Endothelial cell of umbilical vein (primary cell): Measurements from ENCODE around the gene RRM1. TPM values are rescaled to one million over a fixed set of nuclear protein-coding genes. Genes with fewer than 3 reads are reported as not detected.

Source experiments
- BruUV-seq: library from RNA; stranded (reverse); fragments of 400-500 nt; replicated peaks from 2 replicates; lab custom pipeline; 2021; lab: Mats Ljungman, UMichigan
- CTCF ChIA-PET: fragments of 300-600, 350-600 bp; sonication (Branson Sonifier 250); formaldehyde crosslinking; loops from one replicate; lab custom pipeline; 2021; ENCODE audit warnings: antibody characterized with exemption, inconsistent platforms; lab: Charles Lee
- POLR2A ChIA-PET: fragments of 300-600, 350-600 bp; sonication (Branson Sonifier 250); formaldehyde crosslinking; loops from one replicate; lab custom pipeline; 2021; ENCODE audit warnings: antibody characterized with exemption, inconsistent platforms; lab: Charles Lee
- DNase-seq: peaks from one replicate; pipeline ENCODE4 v3.0.0-alpha.2; 2011; ENCODE audit warnings: low read depth, low spot score
- FAIRE-seq: peaks from 2 replicates; lab custom pipeline; 2011; peaks lifted over from hg19 to GRCh38; lab: Jason Lieb, UNC
- H2AFZ ChIP-seq: 2 replicates; pipeline ENCODE4 v1.6.0; 2012; ENCODE audit warnings: low read depth, low read length, control low read depth, inconsistent platforms
- H3K27ac ChIP-seq: 2 replicates; pipeline ENCODE4 v1.5.1; 2011; ENCODE audit warnings: low read depth, mild to moderate bottlenecking, control low read depth, low read length, moderate library complexity; ENCODE audit not compliant: insufficient read depth
- H3K27me3 ChIP-seq, 2 experiments: 2 replicates each; pipeline versions ENCODE4 v1.6.0 to v1.6.1; 2011; ENCODE audit warnings: low read length in 2 of 2, mixed read lengths in 1 of 2; ENCODE audit not compliant: control insufficient read depth in 2 of 2, insufficient read depth in 2 of 2
- H3K36me3 ChIP-seq, 2 experiments: 2 replicates in 1 of 2; 3 replicates in 1 of 2; pipeline ENCODE4 v1.5.1; 2011; ENCODE audit warnings: low read length in 2 of 2, mild to moderate bottlenecking in 1 of 2, moderate library complexity in 1 of 2; ENCODE audit not compliant: control insufficient read depth in 2 of 2, insufficient read depth in 2 of 2; ENCODE audit errors: extremely low read depth in 1 of 2
- H3K4me1 ChIP-seq: 3 replicates; pipeline ENCODE4 v1.5.1; 2011; ENCODE audit warnings: mild to moderate bottlenecking, low read length; ENCODE audit not compliant: control insufficient read depth, insufficient read depth; ENCODE audit errors: extremely low read depth
- H3K4me2 ChIP-seq: 2 replicates; pipeline ENCODE4 v1.6.1; 2011; ENCODE audit warnings: low read length, control low read depth, mixed read lengths; ENCODE audit not compliant: insufficient read depth
- H3K4me3 ChIP-seq, 3 experiments: fragments of 200-600 bp in 1 of 3; sonication (generic), shearing (Covaris generic) in 1 of 3; replicated peaks in 1 of 3; 2 replicates each; pipeline ENCODE4 v1.5.1; 2011 to 2016; ENCODE audit warnings: control low read depth in 3 of 3, low read length in 3 of 3, mild to moderate bottlenecking in 2 of 3, inconsistent platforms in 1 of 3, low read depth in 1 of 3, moderate library complexity in 1 of 3; ENCODE audit not compliant: insufficient read depth in 1 of 3
- H3K79me2 ChIP-seq: 2 replicates; pipeline ENCODE4 v1.6.0; 2012; ENCODE audit warnings: low read length, inconsistent platforms; ENCODE audit not compliant: control insufficient read depth, insufficient read depth
- H3K9ac ChIP-seq: replicated peaks from 2 replicates; pipeline ENCODE3; 2011; ENCODE audit warnings: low read length, control low read depth; ENCODE audit not compliant: insufficient read depth; ENCODE audit errors: extremely low read depth
- H3K9me1 ChIP-seq: replicated peaks from 3 replicates; pipeline ENCODE4 v1.6.0; 2011; ENCODE audit warnings: mild to moderate bottlenecking, low read length; ENCODE audit not compliant: control insufficient read depth, insufficient read depth; ENCODE audit errors: extremely low read depth
- H3K9me3 ChIP-seq: replicated peaks from 2 replicates; pipeline ENCODE4 v1.5.1; 2012; ENCODE audit warnings: low read length, inconsistent platforms; ENCODE audit not compliant: control insufficient read depth, insufficient read depth
- H4K20me1 ChIP-seq: replicated peaks from 2 replicates; pipeline ENCODE3; 2011; ENCODE audit warnings: mild to moderate bottlenecking, low read length; ENCODE audit not compliant: control insufficient read depth, insufficient read depth; ENCODE audit errors: extremely low read depth
- EZH2 ChIP-seq: IDR thresholded peaks from 2 replicates; pipeline ENCODE4 v1.6.1; 2012; ENCODE audit warnings: borderline replicate concordance, low read depth, mild to moderate bottlenecking, moderate library complexity, low read length, inconsistent platforms; ENCODE audit not compliant: severe bottlenecking
- FOS ChIP-seq: IDR thresholded peaks from 2 replicates; pipeline ENCODE4 v1.6.1; 2011; ENCODE audit warnings: mild to moderate bottlenecking, low read length, moderate library complexity, borderline replicate concordance; ENCODE audit not compliant: insufficient read depth
- GATA2 ChIP-seq: IDR thresholded peaks from 2 replicates; pipeline ENCODE4 v1.7.0; 2011; ENCODE audit warnings: low read depth, mild to moderate bottlenecking, moderate library complexity, mixed read lengths, low read length; ENCODE audit not compliant: insufficient read length, insufficient read depth
- JUN ChIP-seq: IDR thresholded peaks from 2 replicates; pipeline ENCODE4 v1.6.1; 2011; ENCODE audit warnings: borderline replicate concordance, low read depth; ENCODE audit not compliant: insufficient read length, insufficient read depth
- MAX ChIP-seq: IDR thresholded peaks from 2 replicates; pipeline ENCODE4 v1.6.1; 2011; ENCODE audit not compliant: insufficient read depth, insufficient read length
- MYC ChIP-seq: IDR thresholded peaks from one replicate; pipeline ENCODE4 v1.6.1; 2011; ENCODE audit warnings: mild to moderate bottlenecking, low read depth, low read length
- POLR2A ChIP-seq: IDR thresholded peaks from 2 replicates; pipeline ENCODE4 v1.6.1; 2012; ENCODE audit warnings: low read depth, mild to moderate bottlenecking, control low read depth, low read length
- POLR2AphosphoS5 ChIP-seq: IDR thresholded peaks from 2 replicates; pipeline ENCODE4 v1.6.1; 2012; ENCODE audit warnings: low read depth, mild to moderate bottlenecking, control low read depth, low read length, moderate library complexity; ENCODE audit not compliant: insufficient read depth
- dilution Hi-C: fragments of 300-500 bp; cut with MboI; formaldehyde crosslinking; loops from one replicate; pipeline ENCODE4 v1.15.0; 2019; ENCODE audit warnings: low sequenced_read_pairs; ENCODE audit not compliant: extremely low pct_ligation_motif_present
- intact Hi-C: fragments of 100-400 bp; cut with micrococcal nuclease; formaldehyde crosslinking; loops from one replicate; pipeline ENCODE4 v1.10.0; 2022
- polyA plus RNA-seq, 4 experiments: library from polyadenylated mRNA; depleted of rRNA in 3 of 4; stranded (reverse) in 3 of 4; unstranded in 1 of 4; fragments of >200 nt; gene quantifications; 2 replicates each; pipeline versions ENCODE4 v1.2.1 to v1.2.3, GENCODE V29; 2011 to 2012; ENCODE audit warnings: missing spikeins in 1 of 4
- total RNA-seq: library from RNA; stranded (reverse); gene quantifications from 2 replicates; pipeline ENCODE4 v1.2.3, GENCODE V29; 2021
- TF ChIP-seq, protein P1 (sequence below), 2 donors: IDR thresholded peaks; 1 replicate in 1 of 2; 2 replicates in 1 of 2; pipeline ENCODE4 v1.5.1; 2011; ENCODE audit warnings: low read length in 2 of 2, mild to moderate bottlenecking in 2 of 2, moderate library complexity in 2 of 2, control low read depth in 1 of 2, inconsistent platforms in 1 of 2, low read depth in 1 of 2; ENCODE audit not compliant: insufficient read depth in 1 of 2; ENCODE audit errors: extremely low read depth in 1 of 2

Gene RRM1
- total and polyA plus RNA-seq, 2 donors (not counting 3 experiments of a cell fraction or from before 2014, with no cell fraction given): 55.3 to 112 TPM

DNA sequence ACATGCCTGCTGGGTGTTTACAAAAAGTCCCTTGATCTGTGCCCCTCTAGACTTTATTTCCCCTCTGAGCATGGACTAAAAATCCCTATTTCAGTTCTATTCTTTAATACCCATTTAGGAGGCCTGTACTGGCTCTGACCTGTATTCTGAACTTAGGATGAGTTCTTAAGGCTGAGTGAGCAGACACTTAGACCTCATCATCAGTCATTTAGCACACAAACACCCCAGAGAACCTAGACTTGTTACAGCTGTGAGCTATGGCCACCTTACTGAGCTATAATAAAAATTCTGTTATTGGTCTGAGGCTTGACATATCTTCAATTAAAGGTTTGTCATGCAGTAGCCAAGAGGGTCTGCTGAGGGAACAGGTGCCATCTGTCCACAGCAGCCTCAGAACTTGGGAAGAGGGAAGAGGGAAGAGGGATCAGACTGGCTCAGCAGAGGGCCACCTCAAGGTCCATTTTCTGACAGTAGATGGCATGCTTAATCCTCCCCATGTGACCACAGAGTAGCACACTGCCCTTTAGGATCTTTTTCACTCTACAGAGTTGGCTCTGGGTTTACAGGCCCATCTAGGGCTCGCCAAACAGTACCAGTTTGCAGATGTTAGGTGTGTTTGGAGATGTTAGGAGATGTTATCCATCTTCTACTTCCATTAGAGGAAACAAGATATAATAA is 30.2 kb upstream of the RRM1 start:
- no TSS peak for BruUV-seq
- POLR2A ChIA-PET: interaction anchor here (0.7 kb wide), 2 partner anchors 17 to 209 kb away, joined by 3 to 4 read pairs; partner anchors contain the start of gene STIM1
- Histone ChIP-seq H3K4me3 (no peak overlapping the region), H3K9me1 (no peaks in the 10 kb centered on the region), H3K79me2 (no peaks in the 10 kb centered on the region), H2AFZ (no peak overlapping the region), H3K27me3 (no peaks in the 10 kb centered on the region), H4K20me1 (no peaks in the 10 kb centered on the region), H3K36me3 (no peaks in the 10 kb centered on the region), H3K27ac (no peak overlapping the region), H3K9me3 (no peaks in the 10 kb centered on the region), H3K9ac (no peak overlapping the region), H3K4me2 (no peak overlapping the region), H3K4me1 (no peaks in the 10 kb centered on the region)
- intact Hi-C loops: no loop called here
- TF ChIP-seq FOS (no peak), POLR2A (no peak), GATA2 (no peak), JUN (no peak), MYC (no peak)
- DNase-seq: no peak
- dilution Hi-C loops: loop anchor here (25.0 kb wide), 1 partner anchor 202 kb away; the partner anchor contains the start of gene STIM1
- CTCF ChIA-PET: interaction anchor here (1.1 to 14.8 kb wide), 6 partner anchors 8 to 223 kb away, joined by 3 to 871 read pairs (median 6); partner anchors contain the start of gene STIM1
- no peak for FAIRE-seq

- ChIA-PET POLR2A (interaction anchor here (0.7 kb wide), 2 partner anchors 17 to 210 kb away, joined by 3 to 4 read pairs; partner anchors contain the start of gene STIM1), CTCF (interaction anchor here (0.9 to 14.8 kb wide), 6 partner anchors 7 to 240 kb away, joined by 3 to 871 read pairs (median 4); partner anchors contain the start of genes RHOG and STIM1)
- H4K20me1 ChIP-seq: no peaks in the 10 kb centered on the region
- dilution Hi-C loops: loop anchor here (25.0 kb wide), 1 partner anchor 203 kb away; the partner anchor contains the start of gene STIM1
- intact Hi-C loops: no loop called here
- TF ChIP-seq POLR2A (no peak), EZH2 (no peak), MYC (no peak), GATA2 (no peak), POLR2AphosphoS5 (no peak), JUN (no peak), MAX (no peak), FOS (no peak)
- TF ChIP-seq, protein P1, sequence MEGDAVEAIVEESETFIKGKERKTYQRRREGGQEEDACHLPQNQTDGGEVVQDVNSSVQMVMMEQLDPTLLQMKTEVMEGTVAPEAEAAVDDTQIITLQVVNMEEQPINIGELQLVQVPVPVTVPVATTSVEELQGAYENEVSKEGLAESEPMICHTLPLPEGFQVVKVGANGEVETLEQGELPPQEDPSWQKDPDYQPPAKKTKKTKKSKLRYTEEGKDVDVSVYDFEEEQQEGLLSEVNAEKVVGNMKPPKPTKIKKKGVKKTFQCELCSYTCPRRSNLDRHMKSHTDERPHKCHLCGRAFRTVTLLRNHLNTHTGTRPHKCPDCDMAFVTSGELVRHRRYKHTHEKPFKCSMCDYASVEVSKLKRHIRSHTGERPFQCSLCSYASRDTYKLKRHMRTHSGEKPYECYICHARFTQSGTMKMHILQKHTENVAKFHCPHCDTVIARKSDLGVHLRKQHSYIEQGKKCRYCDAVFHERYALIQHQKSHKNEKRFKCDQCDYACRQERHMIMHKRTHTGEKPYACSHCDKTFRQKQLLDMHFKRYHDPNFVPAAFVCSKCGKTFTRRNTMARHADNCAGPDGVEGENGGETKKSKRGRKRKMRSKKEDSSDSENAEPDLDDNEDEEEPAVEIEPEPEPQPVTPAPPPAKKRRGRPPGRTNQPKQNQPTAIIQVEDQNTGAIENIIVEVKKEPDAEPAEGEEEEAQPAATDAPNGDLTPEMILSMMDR (IDR thresholded peaks at IDR 0.05; ENCODE audit: extremely low read depth in 1 of 2, insufficient read depth in 1 of 2, low read depth in 1 of 2, low read length in 2 of 2): no peak
- H3K79me2 ChIP-seq: no peaks in the 10 kb centered on the region
- H2AFZ ChIP-seq: no peak overlapping the region
- H3K4me2 ChIP-seq: no peak overlapping the region
- no peak overlapping the region for H3K9ac ChIP-seq
- no peaks in the 10 kb centered on the region for H3K27me3 ChIP-seq
- DNase-seq: no peak
- no TSS peak for BruUV-seq
- no peaks in the 10 kb centered on the region for H3K36me3 ChIP-seq
- H3K9me1 ChIP-seq: no peaks in the 10 kb centered on the region
- no peaks in the 10 kb centered on the region for H3K4me1 ChIP-seq
- H3K4me3 ChIP-seq: no peak overlapping the region
- no peaks in the 10 kb centered on the region for H3K9me3 ChIP-seq
- H3K27ac ChIP-seq: no peak overlapping the region
- no peak for FAIRE-seq
Measured at GRCh38 chr11:4065086-4065485, 29.5 kb upstream of the RRM1 start.
